Caco-2 (cell line): ENCODE measurements around the gene PTRH2. TPM values are rescaled to one million over a fixed set of nuclear protein-coding genes. Genes with fewer than 3 reads are reported as not detected.

Experiments
- BruUV-seq: library from RNA; stranded (reverse); fragments of 400-500 nt; replicated peaks from 2 replicates; lab custom pipeline; 2021; lab: Mats Ljungman, UMichigan
- CTCF ChIA-PET: fragments of 300-600 bp; sonication (Branson Sonifier 250); formaldehyde crosslinking; loops from one replicate; lab custom pipeline; 2022; ENCODE audit warnings: antibody characterized with exemption; lab: Charles Lee
- POLR2A ChIA-PET: fragments of 300-600 bp; sonication (Branson Sonifier 250); formaldehyde crosslinking; loops from one replicate; lab custom pipeline; 2022; ENCODE audit warnings: antibody characterized with exemption; lab: Charles Lee
- DNase-seq, 2 experiments: peaks; one replicate each; pipeline versions ENCODE4 v3.0.0 to v3.0.0-alpha.2; 2020 to 2022
- H3K27me3 ChIP-seq: replicated peaks from 2 replicates; pipeline ENCODE4 v1.6.0; 2011; ENCODE audit warnings: low read length; ENCODE audit not compliant: control insufficient read depth, insufficient read depth
- H3K36me3 ChIP-seq: 2 replicates; pipeline ENCODE4 v1.5.1; 2011; ENCODE audit warnings: low read length; ENCODE audit not compliant: control insufficient read depth, insufficient read depth
- H3K4me1 ChIP-seq: fragments of 250-450 bp; sonication (Bioruptor Pico); 2 replicates; pipeline ENCODE4 v1.5.1; 2020; ENCODE audit warnings: mild to moderate bottlenecking
- H3K4me3 ChIP-seq: 2 replicates; pipeline ENCODE4 v1.5.1; 2011; ENCODE audit warnings: low read depth, mild to moderate bottlenecking, control low read depth, low read length
- H3K9me3 ChIP-seq: fragments of 250-450 bp; sonication (Bioruptor Pico); 2 replicates; pipeline ENCODE4 v1.5.1; 2020; ENCODE audit warnings: mild to moderate bottlenecking, moderate library complexity
- H3K27ac Mint-ChIP-seq: one replicate; pipeline ENCODE4 v1.8.0; 2022; ENCODE audit warnings: mixed read lengths; ENCODE audit not compliant: unreplicated experiment
- H3K27me3 Mint-ChIP-seq: one replicate; pipeline ENCODE4 v1.8.0; 2022; ENCODE audit warnings: mixed read lengths; ENCODE audit not compliant: insufficient read depth, unreplicated experiment
- H3K36me3 Mint-ChIP-seq: one replicate; pipeline ENCODE4 v1.8.0; 2022; ENCODE audit warnings: mild to moderate bottlenecking, mixed read lengths; ENCODE audit not compliant: insufficient read depth, unreplicated experiment
- H3K4me1 Mint-ChIP-seq: one replicate; pipeline ENCODE4 v1.8.0; 2022; ENCODE audit warnings: low read depth, mixed read lengths; ENCODE audit not compliant: unreplicated experiment
- H3K4me3 Mint-ChIP-seq: one replicate; pipeline ENCODE4 v1.8.0; 2022; ENCODE audit warnings: mild to moderate bottlenecking, moderate library complexity, mixed read lengths; ENCODE audit not compliant: unreplicated experiment
- H3K9me3 Mint-ChIP-seq: one replicate; pipeline ENCODE4 v1.8.0; 2022; ENCODE audit warnings: mixed read lengths; ENCODE audit not compliant: unreplicated experiment
- CTCF ChIP-seq, 2 experiments: fragments of 200-600 bp in 1 of 2; IDR thresholded peaks; 1 replicate in 1 of 2; 2 replicates in 1 of 2; pipeline versions ENCODE4 v1.5.1 to v1.8.0; 2011 to 2022; ENCODE audit warnings: antibody characterized with exemption in 1 of 2, control low read depth in 1 of 2, inconsistent platforms in 1 of 2, low read depth in 1 of 2, low read length in 1 of 2, mild to moderate bottlenecking in 1 of 2, moderate library complexity in 1 of 2; ENCODE audit not compliant: insufficient read depth in 1 of 2, severe bottlenecking in 1 of 2, unreplicated experiment in 1 of 2
- intact Hi-C: fragments of 100-400 bp; cut with micrococcal nuclease; formaldehyde crosslinking; loops from one replicate; pipeline ENCODE4 v1.10.0; 2022; ENCODE audit not compliant: unreplicated experiment
- total RNA-seq: library from RNA; stranded (reverse); gene quantifications from 2 replicates; pipeline ENCODE4 v1.2.3, GENCODE V29; 2022

PTRH2 gene
- total RNA-seq, 1 experiment from 2014 or later: 36.1 TPM

GRCh38 chr17:59688008-59688407 is 19.2 kb downstream of the PTRH2 start:
- H3K27ac Mint-ChIP-seq: peak overlapping the region; percentile 22
- H3K36me3 ChIP-seq: peaks cover 3% of the 10 kb centered on the region; the same call in 1 of the 2 replicates
- ChIA-PET CTCF (no interaction called here), POLR2A (no interaction called here)
- no peaks in the 10 kb centered on the region for H3K27me3 ChIP-seq
- H3K9me3 ChIP-seq: no peaks in the 10 kb centered on the region
- H3K9me3 Mint-ChIP-seq: no peaks in the 10 kb centered on the region
- no peaks in the 10 kb centered on the region for H3K27me3 Mint-ChIP-seq
- no peak overlapping the region for H3K4me3 ChIP-seq
- BruUV-seq: no TSS peak
- no peak overlapping the region for H3K4me3 Mint-ChIP-seq
- no peak for TF ChIP-seq CTCF (IDR thresholded peaks at IDR 0.05; ENCODE audit: insufficient read depth in 1 of 2, low read depth in 1 of 2, low read length in 1 of 2, severe bottlenecking in 1 of 2, unreplicated experiment in 1 of 2)
- no peaks in the 10 kb centered on the region for H3K4me1 Mint-ChIP-seq
- H3K36me3 Mint-ChIP-seq: peaks cover 100% of the 10 kb centered on the region
- no peaks in the 10 kb centered on the region for H3K4me1 ChIP-seq
- no peak for DNase-seq
- intact Hi-C loops: no loop called here

GRCh38 chr17:59684967-59685366 is 22.3 kb downstream of the PTRH2 start:
- no peaks in the 10 kb centered on the region for H3K27me3 ChIP-seq
- H3K36me3 ChIP-seq: peaks cover 2% of the 10 kb centered on the region; the same call in 1 of the 2 replicates
- no peak for TF ChIP-seq CTCF (IDR thresholded peaks at IDR 0.05; ENCODE audit: insufficient read depth in 1 of 2, low read depth in 1 of 2, low read length in 1 of 2, severe bottlenecking in 1 of 2, unreplicated experiment in 1 of 2)
- intact Hi-C loops: no loop called here
- no peaks in the 10 kb centered on the region for H3K9me3 ChIP-seq
- no TSS peak for BruUV-seq
- no peak overlapping the region for H3K4me3 ChIP-seq
- H3K27ac Mint-ChIP-seq: no peak overlapping the region
- ChIA-PET POLR2A (no interaction called here), CTCF (no interaction called here)
- DNase-seq: no peak
- peaks cover 100% of the 10 kb centered on the region for H3K36me3 Mint-ChIP-seq
- no peak overlapping the region for H3K4me3 Mint-ChIP-seq
- H3K9me3 Mint-ChIP-seq: no peaks in the 10 kb centered on the region
- no peaks in the 10 kb centered on the region for H3K4me1 Mint-ChIP-seq
- no peaks in the 10 kb centered on the region for H3K4me1 ChIP-seq
- H3K27me3 Mint-ChIP-seq: no peaks in the 10 kb centered on the region

GRCh38 chr17:59683283-59683682 is 23.9 kb downstream of the PTRH2 start:
- CTCF ChIA-PET: no interaction called here
- DNase-seq: no peak
- Histone ChIP-seq H3K9me3 (no peaks in the 10 kb centered on the region), H3K27me3 (no peaks in the 10 kb centered on the region), H3K4me1 (no peaks in the 10 kb centered on the region), H3K36me3 (peaks cover 2% of the 10 kb centered on the region; the same call in 1 of the 2 replicates), H3K4me3 (no peak overlapping the region)
- Mint-ChIP-seq H3K27ac (no peak overlapping the region), H3K4me3 (no peak overlapping the region), H3K4me1 (no peaks in the 10 kb centered on the region), H3K36me3 (peaks cover 100% of the 10 kb centered on the region), H3K9me3 (no peaks in the 10 kb centered on the region), H3K27me3 (no peaks in the 10 kb centered on the region)
- no peak for TF ChIP-seq CTCF (IDR thresholded peaks at IDR 0.05; ENCODE audit: insufficient read depth in 1 of 2, low read depth in 1 of 2, low read length in 1 of 2, severe bottlenecking in 1 of 2, unreplicated experiment in 1 of 2)
- no TSS peak for BruUV-seq
- intact Hi-C loops: no loop called here
- POLR2A ChIA-PET: interaction anchor here (0.5 kb wide), 1 partner anchor 455 kb away, joined by 3 read pairs; no protein-coding TSS in a partner anchor
